ENCODE measurements around the gene LAMB4. TPM values are rescaled to one million over a fixed set of nuclear protein-coding genes. Genes with fewer than 3 reads are reported as not detected.
A peak's percentile ranks its signal among the peaks of the same experiment; 100 is the strongest.

LAMB4 gene
- total RNA-seq, 2 experiments from 2014 or later = not detected

DNA sequence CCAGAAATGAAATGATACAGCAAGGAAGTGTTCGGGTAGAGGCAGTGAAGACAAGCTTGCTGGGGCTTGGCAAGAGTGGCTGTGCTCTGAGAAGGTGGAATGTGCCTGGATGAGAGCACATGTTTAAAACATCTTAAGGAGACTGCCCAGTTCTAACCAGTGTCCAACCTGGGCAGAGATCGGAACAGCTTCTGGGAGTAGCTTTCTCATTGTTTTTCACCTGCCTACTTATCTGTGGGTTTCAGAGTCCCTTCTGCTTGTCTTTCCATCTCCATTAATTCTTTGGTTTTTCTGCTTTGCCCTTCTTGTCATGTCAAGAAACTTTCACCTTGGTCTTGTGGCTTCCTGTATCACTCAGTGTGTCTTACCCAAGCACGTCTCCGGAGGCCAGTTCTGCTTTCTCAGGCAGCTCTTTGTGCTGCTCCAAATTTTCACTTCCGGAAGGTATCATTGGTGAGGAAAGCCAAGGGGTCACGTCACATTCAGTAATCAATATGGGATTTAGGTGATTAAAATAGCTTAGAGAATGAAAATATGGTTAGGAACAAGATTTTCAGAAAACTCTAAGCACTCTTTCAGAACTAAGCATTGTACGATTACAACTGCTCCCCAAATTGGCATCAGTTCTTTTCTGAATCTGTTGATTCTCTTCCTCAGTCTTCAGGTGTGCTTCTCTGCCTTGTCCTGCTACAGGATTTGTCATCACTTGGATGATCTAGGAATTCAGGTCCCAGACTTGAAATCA, 5.5 kb upstream of the LAMB4 start:
- Mint-ChIP-seq H3K27ac (peak overlapping the region; percentile 95), H3K27me3 (no peaks in the 10 kb centered on the region), H3K9me3 (peaks cover 4% of the 10 kb centered on the region), H3K4me1 (peaks cover 30% of the 10 kb centered on the region), H3K36me3 (peaks cover 15% of the 10 kb centered on the region), H3K4me3 (peak overlapping the region; percentile 56)
- POLR2A ChIA-PET = interaction anchor here (1.0 kb wide), 1 partner anchor 22 kb away, joined by 3 read pairs; no protein-coding TSS in a partner anchor
- ATAC-seq (ENCODE audit: low read depth) = peak; percentile 97
- no peak for DNase-seq

GRCh38 chr7:108134486-108134885, 4.3 kb upstream of the LAMB4 start:
- peaks cover 15% of the 10 kb centered on the region for H3K36me3 Mint-ChIP-seq
- H3K4me1 Mint-ChIP-seq = peaks cover 26% of the 10 kb centered on the region
- H3K27ac Mint-ChIP-seq = no peak overlapping the region
- POLR2A ChIA-PET = no interaction called here
- H3K4me3 Mint-ChIP-seq = no peak overlapping the region
- ATAC-seq (ENCODE audit: low read depth) = no peak
- peaks cover 4% of the 10 kb centered on the region for H3K9me3 Mint-ChIP-seq
- peaks cover 1% of the 10 kb centered on the region for H3K27me3 Mint-ChIP-seq
- DNase-seq = no peak

DNA sequence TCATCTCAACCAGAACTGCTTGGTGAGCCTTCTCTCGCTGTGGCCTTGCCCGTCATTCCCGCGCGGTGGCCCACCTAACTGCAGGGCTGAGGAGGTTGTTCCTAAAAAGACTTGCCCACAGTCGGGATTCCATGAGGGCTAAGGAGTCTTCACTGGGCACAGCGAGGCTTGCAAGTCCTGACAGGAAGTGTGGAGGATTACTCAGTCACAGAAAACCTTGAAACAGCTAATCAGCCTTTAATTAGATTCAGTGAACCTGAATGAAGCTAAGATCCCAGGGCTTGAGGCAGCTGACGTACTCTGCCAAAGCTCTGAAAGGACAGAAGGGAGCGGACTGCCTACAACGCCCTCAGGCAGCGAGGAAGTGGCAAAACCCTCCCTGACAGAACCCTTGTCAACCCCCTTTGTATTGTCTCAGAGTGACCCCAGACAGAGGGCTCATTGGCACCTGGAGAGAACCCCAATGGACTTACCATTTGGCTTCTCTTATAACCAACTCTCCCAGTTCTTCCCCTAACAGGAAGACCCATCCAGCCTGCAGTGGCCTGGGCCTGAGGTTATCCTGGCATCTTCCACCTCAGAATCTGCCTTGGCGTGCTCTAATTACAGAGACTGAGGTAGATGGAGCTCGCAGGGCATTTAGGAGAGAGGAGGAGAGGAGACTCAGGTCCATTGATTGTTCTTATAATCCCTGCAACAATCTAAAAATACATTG, 2.5 kb upstream of the LAMB4 start:
- H3K4me3 Mint-ChIP-seq = no peak overlapping the region
- POLR2A ChIA-PET = no interaction called here
- H3K36me3 Mint-ChIP-seq = peaks cover 11% of the 10 kb centered on the region
- peaks cover 2% of the 10 kb centered on the region for H3K27me3 Mint-ChIP-seq
- H3K27ac Mint-ChIP-seq = no peak overlapping the region
- peaks cover 25% of the 10 kb centered on the region for H3K4me1 Mint-ChIP-seq
- ATAC-seq (ENCODE audit: low read depth) = no peak
- no peak for DNase-seq
- H3K9me3 Mint-ChIP-seq = peaks cover 3% of the 10 kb centered on the region

GRCh38 chr7:108129018-108129965, 869 bp downstream of the LAMB4 start:
- no peak overlapping the region for H3K4me3 Mint-ChIP-seq
- peaks cover 7% of the 10 kb centered on the region for H3K4me1 Mint-ChIP-seq
- POLR2A ChIA-PET = no interaction called here
- ATAC-seq (ENCODE audit: low read depth) (no peak), DNase-seq (no peak)
- H3K27ac Mint-ChIP-seq = no peak overlapping the region
- H3K36me3 Mint-ChIP-seq = peaks cover 1% of the 10 kb centered on the region
- H3K27me3 Mint-ChIP-seq = peaks cover 5% of the 10 kb centered on the region
- no peaks in the 10 kb centered on the region for H3K9me3 Mint-ChIP-seq

DNA sequence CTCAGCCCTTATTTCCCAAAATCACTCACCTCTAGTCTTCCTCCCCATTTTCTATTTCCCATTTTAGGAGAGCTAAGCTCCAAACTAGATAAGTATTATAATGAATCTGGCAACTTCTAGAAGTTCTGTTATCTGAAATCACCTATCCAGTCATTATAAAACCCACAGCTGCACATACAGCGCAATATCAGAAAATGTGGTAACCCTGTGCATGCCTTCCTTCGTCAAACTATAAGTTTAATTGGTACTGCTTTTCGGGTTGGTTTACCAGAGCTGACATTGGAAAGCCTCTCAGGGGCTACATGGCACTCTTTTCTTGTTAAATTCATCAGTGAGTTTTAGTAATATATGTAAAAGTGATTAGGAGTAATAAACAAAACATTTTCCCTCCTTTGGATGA, 1.6 kb downstream of the LAMB4 start:
- DNase-seq (no peak), ATAC-seq (ENCODE audit: low read depth) (no peak)
- peaks cover 1% of the 10 kb centered on the region for H3K36me3 Mint-ChIP-seq
- H3K9me3 Mint-ChIP-seq = no peaks in the 10 kb centered on the region
- no peak overlapping the region for H3K27ac Mint-ChIP-seq
- H3K27me3 Mint-ChIP-seq = peaks cover 5% of the 10 kb centered on the region
- H3K4me1 Mint-ChIP-seq = peaks cover 5% of the 10 kb centered on the region
- no peak overlapping the region for H3K4me3 Mint-ChIP-seq
- POLR2A ChIA-PET = no interaction called here

DNA sequence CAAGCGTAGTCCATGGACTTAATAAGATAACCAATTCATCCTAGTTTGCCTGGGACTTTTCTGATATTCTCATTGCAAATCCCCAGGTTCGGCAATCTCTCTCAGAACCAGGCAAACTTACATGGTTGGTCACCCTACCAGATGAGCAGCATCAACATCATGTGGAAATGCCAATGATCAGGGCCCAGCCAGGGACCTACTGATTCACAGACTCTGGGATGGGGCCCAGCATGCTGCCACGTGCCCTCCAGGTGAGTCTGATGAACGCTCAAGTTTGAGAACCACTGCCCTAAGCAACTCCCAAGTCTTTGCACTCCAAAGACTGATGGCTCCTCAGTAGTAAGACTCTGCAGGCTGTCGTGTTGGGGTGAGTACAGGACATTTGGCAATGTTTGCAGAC, 2.7 kb downstream of the LAMB4 start:
- Mint-ChIP-seq H3K9me3 (no peaks in the 10 kb centered on the region), H3K4me1 (peaks cover under 1% of the 10 kb centered on the region), H3K36me3 (peaks cover under 1% of the 10 kb centered on the region), H3K27ac (no peak overlapping the region), H3K27me3 (peaks cover 5% of the 10 kb centered on the region), H3K4me3 (no peak overlapping the region)
- no peak for DNase-seq
- ATAC-seq (ENCODE audit: low read depth) = no peak
- POLR2A ChIA-PET = no interaction called here

DNA sequence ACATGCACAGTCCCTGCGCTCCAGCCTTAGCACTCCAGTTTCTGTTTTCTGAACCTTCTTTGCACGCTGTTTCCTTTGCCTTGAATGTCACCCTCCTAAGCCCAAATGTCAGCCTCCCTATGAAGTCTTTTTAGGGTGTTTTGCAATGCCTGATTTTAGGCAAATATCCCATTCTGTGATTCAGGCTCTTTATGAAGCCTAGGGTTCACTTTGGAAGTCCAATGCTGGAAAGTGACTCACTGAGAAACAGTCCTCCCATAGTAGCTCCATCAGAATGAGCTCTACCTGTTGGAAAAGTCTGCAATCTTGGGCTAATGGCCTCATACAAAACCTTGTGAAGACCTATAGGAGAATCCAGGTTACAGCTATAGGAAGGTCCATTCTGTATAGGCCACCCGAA, 5.3 kb downstream of the LAMB4 start:
- H3K27ac Mint-ChIP-seq = no peak overlapping the region
- POLR2A ChIA-PET = no interaction called here
- DNase-seq (no peak), ATAC-seq (ENCODE audit: low read depth) (no peak)
- no peaks in the 10 kb centered on the region for H3K36me3 Mint-ChIP-seq
- H3K27me3 Mint-ChIP-seq = peaks cover 8% of the 10 kb centered on the region
- H3K9me3 Mint-ChIP-seq = no peaks in the 10 kb centered on the region
- no peaks in the 10 kb centered on the region for H3K4me1 Mint-ChIP-seq
- H3K4me3 Mint-ChIP-seq = no peak overlapping the region

DNA sequence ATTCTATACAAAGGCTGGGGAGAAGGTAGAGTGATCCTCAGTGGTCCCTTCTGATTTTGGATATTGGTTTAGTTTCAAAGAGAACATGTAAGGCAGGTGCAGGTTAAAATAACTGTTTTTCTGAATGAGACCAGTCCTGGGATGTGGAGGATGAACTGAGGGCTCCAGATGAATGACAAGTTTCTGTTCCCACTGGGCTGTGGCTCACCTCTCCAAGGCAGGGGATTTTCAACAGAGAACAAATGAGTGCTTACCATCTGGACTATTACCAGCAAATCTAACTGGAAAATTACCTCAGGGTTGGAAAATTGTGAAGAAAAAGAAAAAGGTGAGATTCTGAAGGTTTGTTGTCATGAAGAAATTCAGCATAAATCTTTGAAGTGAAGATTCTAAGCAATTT, 8.0 kb downstream of the LAMB4 start:
- ATAC-seq (ENCODE audit: low read depth) (no peak), DNase-seq (no peak)
- POLR2A ChIA-PET = no interaction called here
- H3K27me3 Mint-ChIP-seq = peaks cover 6% of the 10 kb centered on the region
- no peak overlapping the region for H3K27ac Mint-ChIP-seq
- H3K36me3 Mint-ChIP-seq = no peaks in the 10 kb centered on the region
- H3K4me1 Mint-ChIP-seq = peaks cover 4% of the 10 kb centered on the region
- H3K9me3 Mint-ChIP-seq = no peaks in the 10 kb centered on the region
- H3K4me3 Mint-ChIP-seq = no peak overlapping the region

- no peak overlapping the region for H3K4me3 Mint-ChIP-seq
- peaks cover 6% of the 10 kb centered on the region for H3K27me3 Mint-ChIP-seq
- DNase-seq (no peak), ATAC-seq (ENCODE audit: low read depth) (no peak)
- H3K36me3 Mint-ChIP-seq = no peaks in the 10 kb centered on the region
- POLR2A ChIA-PET = no interaction called here
- peaks cover 4% of the 10 kb centered on the region for H3K4me1 Mint-ChIP-seq
- H3K9me3 Mint-ChIP-seq = no peaks in the 10 kb centered on the region
- H3K27ac Mint-ChIP-seq = no peak overlapping the region
These were observed 9.2 kb downstream of the LAMB4 start for GRCh38 chr7:108120933-108121332.

DNA sequence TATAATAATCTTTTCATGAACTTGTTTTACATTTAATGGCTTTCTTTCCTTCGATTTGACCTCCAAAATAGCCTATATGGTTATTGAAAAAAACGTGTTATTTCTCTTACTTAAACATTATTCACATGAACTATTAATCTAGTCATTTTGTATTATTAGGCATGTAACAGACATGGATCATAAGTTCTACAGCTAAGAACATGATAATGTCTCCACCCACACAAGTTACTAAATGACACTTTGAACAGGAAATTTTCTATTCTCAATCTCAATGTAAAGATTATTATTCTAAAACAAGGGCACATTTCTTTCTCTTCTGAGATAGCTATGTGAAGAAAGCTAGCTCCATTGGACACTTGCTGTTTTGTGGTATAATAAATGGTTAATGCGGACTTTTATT, 10.0 kb downstream of the LAMB4 start:
- H3K9me3 Mint-ChIP-seq = no peaks in the 10 kb centered on the region
- H3K36me3 Mint-ChIP-seq = no peaks in the 10 kb centered on the region
- peaks cover 4% of the 10 kb centered on the region for H3K4me1 Mint-ChIP-seq
- ATAC-seq (ENCODE audit: low read depth) (no peak), DNase-seq (no peak)
- H3K27me3 Mint-ChIP-seq = peaks cover 3% of the 10 kb centered on the region
- H3K4me3 Mint-ChIP-seq = no peak overlapping the region
- POLR2A ChIA-PET = interaction anchor here (0.6 kb wide), 1 partner anchor 34 kb away, joined by 3 read pairs; no protein-coding TSS in a partner anchor
- H3K27ac Mint-ChIP-seq = no peak overlapping the region

DNA sequence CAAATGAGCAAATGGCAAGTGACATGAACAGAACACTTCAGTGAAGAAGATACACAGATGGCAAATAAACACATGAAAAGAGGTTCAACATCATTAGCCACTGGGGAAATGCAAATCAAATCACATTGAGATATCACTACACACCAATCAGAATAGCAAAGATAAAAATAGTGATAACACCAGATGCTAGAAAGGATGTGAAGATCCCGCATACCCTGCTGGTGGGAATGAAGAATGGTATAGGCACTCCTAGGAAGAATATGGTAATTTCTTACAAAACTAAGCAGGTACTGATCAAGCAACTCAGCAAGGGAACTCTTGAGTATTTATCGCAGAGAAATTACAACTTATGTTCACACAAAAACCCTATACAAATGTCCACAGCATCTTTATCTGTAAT, 11.2 kb downstream of the LAMB4 start:
- H3K4me3 Mint-ChIP-seq = no peak overlapping the region
- H3K9me3 Mint-ChIP-seq = no peaks in the 10 kb centered on the region
- ATAC-seq (ENCODE audit: low read depth) = no peak
- H3K27me3 Mint-ChIP-seq = peaks cover 3% of the 10 kb centered on the region
- DNase-seq = no peak
- POLR2A ChIA-PET = no interaction called here
- no peak overlapping the region for H3K27ac Mint-ChIP-seq
- peaks cover 4% of the 10 kb centered on the region for H3K4me1 Mint-ChIP-seq
- H3K36me3 Mint-ChIP-seq = no peaks in the 10 kb centered on the region

- H3K36me3 Mint-ChIP-seq = no peaks in the 10 kb centered on the region
- H3K27ac Mint-ChIP-seq = no peak overlapping the region
- DNase-seq (peak; percentile 39), ATAC-seq (ENCODE audit: low read depth) (peak; percentile 79)
- POLR2A ChIA-PET = interaction anchor here (1.1 to 2.0 kb wide), 2 partner anchors 21 to 31 kb away, joined by 3 to 10 read pairs; no protein-coding TSS in a partner anchor
- no peak overlapping the region for H3K4me3 Mint-ChIP-seq
- peaks cover under 1% of the 10 kb centered on the region for H3K4me1 Mint-ChIP-seq
- H3K27me3 Mint-ChIP-seq = peaks cover 2% of the 10 kb centered on the region
- no peaks in the 10 kb centered on the region for H3K9me3 Mint-ChIP-seq
These were observed 15.9 kb downstream of the LAMB4 start for GRCh38 chr7:108114117-108114841.

DNA sequence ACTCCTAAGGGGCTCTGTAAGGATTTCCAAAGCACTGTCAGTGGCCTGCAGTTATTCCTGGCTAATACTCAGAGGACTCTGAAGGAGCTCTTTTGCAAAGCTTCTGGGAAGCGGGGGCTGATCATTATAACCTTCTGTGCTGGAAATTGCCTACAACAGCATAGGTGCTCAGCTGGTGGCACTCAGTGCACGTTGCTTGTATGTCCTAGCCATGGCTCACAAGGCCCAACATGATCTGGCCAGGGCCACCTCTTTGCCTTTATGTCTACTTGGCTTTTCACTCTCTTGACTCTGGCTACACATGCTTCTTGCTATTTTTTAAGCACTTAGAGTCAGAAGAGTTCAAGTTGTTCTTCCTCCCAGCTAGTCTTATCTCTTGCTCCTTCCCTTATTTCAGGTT, 17.5 kb downstream of the LAMB4 start:
- no peaks in the 10 kb centered on the region for H3K36me3 Mint-ChIP-seq
- peaks cover 2% of the 10 kb centered on the region for H3K27me3 Mint-ChIP-seq
- H3K27ac Mint-ChIP-seq = no peak overlapping the region
- ATAC-seq (ENCODE audit: low read depth) (no peak), DNase-seq (no peak)
- H3K9me3 Mint-ChIP-seq = no peaks in the 10 kb centered on the region
- POLR2A ChIA-PET = interaction anchor here (2.0 kb wide), 1 partner anchor 33 kb away, joined by 10 read pairs; no protein-coding TSS in a partner anchor
- no peak overlapping the region for H3K4me3 Mint-ChIP-seq
- no peaks in the 10 kb centered on the region for H3K4me1 Mint-ChIP-seq
